HS-5 (cell line): ENCODE measurements around the gene NXPH2.
"Not testable (repeated sequence)": the region's sequence is repeated elsewhere in the genome, so short reads cannot be mapped to it uniquely, and the experiment has no call there.

ENCODE experiments used
- DNase-seq: peaks from one replicate; pipeline ENCODE4 v3.0.0-alpha.2; 2012; ENCODE audit warnings: low read depth

The NXPH2 gene

GRCh38 chr2:138752197-138752956, 27.8 kb downstream of the NXPH2 start:
- DNase-seq: no peak

DNA sequence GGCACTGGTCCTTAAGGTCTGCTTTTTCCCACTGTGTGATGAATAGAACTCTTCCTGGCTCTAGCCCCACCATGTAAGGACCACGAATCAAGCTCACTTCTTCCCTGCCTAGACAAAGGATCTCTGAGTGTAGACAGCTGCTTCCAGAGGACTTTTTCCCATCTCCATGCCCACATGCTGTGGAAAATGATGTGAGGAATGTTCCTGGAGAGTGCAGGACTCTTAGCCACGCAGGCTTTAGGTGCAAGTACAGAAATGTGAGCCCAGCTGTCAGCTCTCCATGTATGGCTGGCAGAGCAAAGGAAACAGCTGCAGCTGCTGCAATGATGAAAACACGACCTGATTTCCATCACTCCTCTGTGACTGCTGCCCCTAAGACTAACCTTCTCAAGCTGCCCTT, 35.5 kb downstream of the NXPH2 start:
- no peak for DNase-seq

- DNase-seq: no peak
Measured at GRCh38 chr2:138742441-138743057, 37.6 kb downstream of the NXPH2 start.

- DNase-seq: no peak
Measured at GRCh38 chr2:138741851-138742250, 38.3 kb downstream of the NXPH2 start.

DNA sequence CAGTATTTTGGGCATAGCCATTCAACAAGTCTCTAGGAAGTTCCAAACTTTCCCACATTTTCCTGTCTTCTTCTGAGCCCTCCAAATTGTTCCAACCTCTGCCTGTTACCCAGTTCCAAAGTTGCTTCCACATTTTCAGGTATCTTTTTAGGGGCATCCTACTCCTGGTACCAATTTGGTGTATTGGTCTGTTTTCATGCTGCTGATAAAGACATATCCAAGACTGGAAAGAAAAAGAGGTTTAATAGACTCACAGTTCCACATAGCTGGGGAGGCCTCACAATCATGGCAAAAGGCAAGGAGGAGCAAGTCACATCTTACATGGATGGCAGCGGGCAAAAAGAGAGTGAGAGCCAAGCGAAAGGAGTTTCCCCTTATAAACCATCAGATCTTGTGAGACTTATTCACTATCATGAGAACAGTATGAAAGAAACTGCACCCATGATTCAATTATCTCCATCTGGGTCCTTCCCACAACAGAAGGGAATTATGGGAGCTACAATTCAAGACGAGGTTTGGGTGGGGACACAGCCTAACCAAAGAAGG, 43.1 kb downstream of the NXPH2 start:
- DNase-seq: not testable (repeated sequence)

- DNase-seq: no peak
Measured at GRCh38 chr2:138732651-138733050, 47.5 kb downstream of the NXPH2 start.

GRCh38 chr2:138730497-138731030, 49.6 kb downstream of the NXPH2 start:
- no peak for DNase-seq

- no peak for DNase-seq
Measured at GRCh38 chr2:138727956-138728355, 52.2 kb downstream of the NXPH2 start.

DNA sequence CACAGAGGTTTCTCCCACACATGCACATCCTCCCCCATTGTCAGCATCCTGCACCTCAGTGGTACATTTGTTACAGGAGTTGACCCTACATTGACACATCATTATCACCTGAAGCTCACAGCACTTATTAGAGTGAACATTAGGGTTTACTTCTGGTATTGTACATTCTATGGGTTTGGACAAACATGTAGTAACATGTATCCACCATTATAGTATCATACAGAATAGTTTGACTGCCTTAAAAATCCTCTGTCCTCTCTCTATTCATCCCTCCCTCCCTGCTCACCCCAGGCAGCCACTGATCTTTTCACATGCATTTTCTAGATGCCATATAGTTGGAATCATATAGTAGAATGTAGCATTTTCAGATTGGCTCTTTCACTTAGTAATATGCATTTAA, 53.5 kb downstream of the NXPH2 start:
- no peak for DNase-seq

- no peak for DNase-seq
Measured at GRCh38 chr2:138724729-138725459, 55.3 kb downstream of the NXPH2 start.

DNA sequence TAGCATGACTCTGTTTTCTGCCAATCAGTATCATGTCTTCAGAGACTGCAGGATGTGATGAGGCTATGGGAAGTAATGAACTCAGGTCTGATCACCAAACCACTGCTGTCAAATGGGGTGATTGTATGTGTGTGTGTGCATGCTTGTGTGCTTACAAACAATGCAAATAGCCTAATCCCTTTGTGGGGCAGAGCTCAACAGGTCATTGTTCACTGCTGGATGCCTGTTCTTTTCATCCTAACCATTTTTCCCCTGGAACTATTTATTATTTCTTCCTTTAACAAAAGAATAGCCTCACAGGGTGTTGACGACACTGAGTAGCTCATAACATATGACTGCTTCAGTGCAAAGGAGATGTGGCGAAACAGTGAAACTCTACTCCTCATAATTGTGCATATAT, 55.9 kb downstream of the NXPH2 start:
- DNase-seq: no peak

GRCh38 chr2:138723196-138723987, 56.8 kb downstream of the NXPH2 start:
- no peak for DNase-seq

- no peak for DNase-seq
Measured at GRCh38 chr2:138722316-138722715, 57.9 kb downstream of the NXPH2 start.

DNA sequence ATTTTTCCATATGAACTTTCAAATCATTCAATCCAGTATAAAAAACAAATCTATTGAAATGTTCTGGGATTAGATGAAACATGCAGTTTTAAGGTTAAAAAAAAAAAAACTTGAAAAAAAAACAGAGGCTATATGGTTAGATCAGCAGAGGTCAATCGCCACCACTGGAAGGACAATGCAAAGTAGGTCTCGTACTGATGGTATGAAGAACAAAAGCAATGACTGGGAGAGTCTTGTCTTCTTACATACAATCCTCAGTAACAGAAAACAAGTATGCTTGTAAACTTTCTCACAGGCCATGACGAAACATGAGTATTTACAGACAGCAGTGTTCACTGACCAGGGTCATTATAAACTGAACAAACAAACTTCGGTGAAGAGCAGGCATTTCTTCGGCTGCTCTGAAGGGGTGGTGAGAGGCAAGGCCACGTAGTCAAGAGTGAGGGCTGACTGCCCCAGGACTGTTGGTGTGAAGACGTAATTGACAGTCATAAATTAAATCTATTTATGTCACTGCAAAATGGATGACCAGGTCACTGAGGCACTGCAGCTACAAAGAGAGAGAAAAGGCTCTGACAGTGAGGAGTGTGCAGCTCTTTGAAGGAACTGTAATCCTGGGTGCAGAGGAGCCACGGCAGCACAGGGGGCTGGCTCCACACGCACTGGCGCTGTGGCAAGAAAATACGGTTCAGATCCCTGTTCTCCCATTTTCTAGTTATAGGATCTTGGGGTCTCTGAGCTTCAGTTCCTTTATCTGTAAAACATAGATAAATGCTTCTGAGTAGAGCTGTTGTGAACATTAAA, 60.0 kb downstream of the NXPH2 start:
- no peak for DNase-seq

- DNase-seq: no peak
Measured at GRCh38 chr2:138718405-138718804, 61.8 kb downstream of the NXPH2 start.

GRCh38 chr2:138716183-138716582, 64.0 kb downstream of the NXPH2 start:
- DNase-seq: no peak

DNA sequence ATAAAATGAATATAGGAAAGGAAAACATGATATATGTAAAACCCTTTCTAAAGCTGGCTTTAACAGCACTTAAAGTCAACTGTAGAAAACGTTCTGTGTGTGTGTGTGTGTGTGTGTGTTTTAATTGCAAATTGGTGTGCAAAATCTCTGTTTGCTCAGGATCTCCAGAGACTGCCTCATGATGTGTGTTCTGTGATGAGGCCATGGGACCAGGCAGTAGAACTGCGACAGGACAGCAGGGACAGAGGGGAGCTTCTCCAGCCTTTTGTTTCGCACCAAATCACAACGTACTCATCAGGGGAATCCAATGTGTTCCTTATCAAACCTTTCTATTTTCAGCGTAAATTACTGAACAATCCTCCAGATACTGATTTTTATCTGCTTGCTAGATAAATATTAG, 66.7 kb downstream of the NXPH2 start:
- no peak for DNase-seq

DNA sequence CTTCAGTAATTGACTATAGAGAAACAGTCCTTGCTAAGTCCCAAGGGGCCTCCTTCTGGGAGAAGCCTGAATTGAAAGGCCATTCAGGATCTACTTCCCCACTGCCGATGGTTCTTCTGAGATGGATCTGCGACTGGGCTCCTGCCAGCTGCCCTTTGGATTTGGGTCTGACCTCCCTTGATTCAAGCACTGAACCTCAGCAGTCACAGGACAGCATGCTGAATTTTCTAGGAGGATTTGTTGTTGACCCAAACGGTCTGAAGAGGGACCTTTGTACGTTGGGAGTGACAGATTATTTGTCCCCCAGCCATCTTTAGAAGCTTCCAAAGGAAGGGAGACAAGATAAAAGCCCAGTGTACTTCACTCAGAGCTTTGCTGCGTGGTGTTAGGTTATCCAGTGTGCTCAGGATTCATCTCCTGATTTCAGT, 67.1 kb downstream of the NXPH2 start:
- no peak for DNase-seq

DNA sequence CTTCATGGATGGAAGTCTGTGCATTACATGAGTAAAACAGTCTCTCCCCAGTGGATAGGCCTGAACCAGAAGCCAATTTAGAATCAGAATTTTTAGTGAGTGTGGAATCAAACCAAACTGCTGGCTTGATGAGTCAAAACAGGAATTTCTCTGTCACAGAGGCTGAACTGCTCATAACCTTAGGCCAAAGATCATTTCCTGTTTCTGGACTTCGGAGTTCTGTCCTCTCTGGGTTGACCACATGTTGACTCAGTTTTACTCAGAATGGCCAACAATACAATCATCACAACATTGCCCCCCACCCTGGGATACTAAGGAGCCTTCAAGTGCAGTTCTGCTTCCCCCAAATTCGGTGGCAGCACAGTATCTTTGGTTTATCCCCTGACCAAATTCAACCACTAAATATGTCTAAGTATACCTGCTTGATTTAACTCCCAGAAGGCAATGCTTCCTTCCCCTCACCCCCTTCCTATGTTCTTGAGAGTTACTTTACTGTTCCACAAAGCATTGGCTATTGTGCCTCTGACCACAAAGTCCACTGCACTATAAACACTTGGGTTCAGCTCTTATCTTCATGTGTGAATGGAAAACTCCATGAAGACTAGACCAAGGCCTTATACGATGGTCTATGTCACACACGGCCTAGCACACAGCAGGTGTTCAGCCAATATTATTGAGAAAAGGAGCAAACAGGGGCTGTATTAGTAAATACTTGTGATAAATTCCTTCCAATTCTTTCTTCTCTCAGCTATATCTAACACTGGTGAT, 67.8 kb downstream of the NXPH2 start:
- DNase-seq: peak; percentile 47

- DNase-seq: no peak
Measured at GRCh38 chr2:138711812-138712211, 68.4 kb downstream of the NXPH2 start.
